ENCODE measurements around the gene SLC38A10.
"Not testable (repeated sequence)": the region's sequence is repeated elsewhere in the genome, so short reads cannot be mapped to it uniquely, and the experiment has no call there.

Gene SLC38A10

GRCh38 chr17:81309859-81310839, 15.0 kb upstream of the SLC38A10 start:
- Histone ChIP-seq H3K27me3 (no peaks in the 10 kb centered on the region), H3K4me3 (ENCODE audit: low read depth, low read length) (peak overlapping the region; percentile 36; the same call in 1 of the 2 replicates), H3K36me3 (no peaks in the 10 kb centered on the region), H3K4me1 (peaks cover 53% of the 10 kb centered on the region), H3K9me3 (no peaks in the 10 kb centered on the region)
- no peak for TF ChIP-seq CTCF (IDR thresholded peaks at IDR 0.05; ENCODE audit: low read depth, low read length)
- peak; percentile 74 for DNase-seq

DNA sequence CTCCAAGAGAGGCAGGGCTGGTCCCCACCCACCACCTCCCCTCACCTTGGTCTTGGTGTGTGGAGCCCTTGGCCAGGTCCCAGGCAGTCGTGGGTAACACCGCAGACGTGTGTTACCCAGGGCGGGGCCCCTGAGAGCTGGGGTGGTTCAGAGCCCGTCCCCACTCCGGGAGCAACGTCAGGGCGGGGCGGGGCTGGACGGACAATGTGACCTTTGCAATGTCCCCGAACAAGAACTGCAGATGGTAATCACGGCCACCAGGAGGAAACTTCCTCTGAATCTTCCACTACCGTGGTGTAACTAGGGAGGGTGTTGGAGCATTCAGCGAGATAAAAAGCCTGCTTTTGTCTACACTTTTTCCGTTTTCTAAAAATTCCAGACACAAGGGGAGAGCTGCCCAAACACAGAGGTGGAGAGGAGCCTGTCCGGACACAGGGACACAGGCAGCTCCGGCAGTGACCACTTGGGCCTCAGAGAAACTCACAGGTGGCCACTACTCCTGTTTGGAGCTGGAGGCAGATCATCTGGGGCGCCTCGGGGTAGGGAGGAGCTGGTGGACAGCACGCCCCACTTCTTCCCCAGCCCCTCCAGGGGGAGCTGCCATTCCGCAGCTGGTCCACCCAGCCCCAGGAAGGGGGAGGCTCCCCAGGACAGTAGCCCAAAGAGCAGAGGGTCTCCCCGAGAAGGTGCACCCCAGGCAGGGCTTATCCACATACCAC, 14.2 kb upstream of the SLC38A10 start:
- peak; percentile 45 for TF ChIP-seq CTCF (IDR thresholded peaks at IDR 0.05; ENCODE audit: low read depth, low read length)
- Histone ChIP-seq H3K9me3 (no peaks in the 10 kb centered on the region), H3K36me3 (no peaks in the 10 kb centered on the region), H3K4me1 (peaks cover 48% of the 10 kb centered on the region), H3K27me3 (no peaks in the 10 kb centered on the region), H3K4me3 (ENCODE audit: low read depth, low read length) (peak overlapping the region; percentile 36)
- DNase-seq: peak; percentile 66

DNA sequence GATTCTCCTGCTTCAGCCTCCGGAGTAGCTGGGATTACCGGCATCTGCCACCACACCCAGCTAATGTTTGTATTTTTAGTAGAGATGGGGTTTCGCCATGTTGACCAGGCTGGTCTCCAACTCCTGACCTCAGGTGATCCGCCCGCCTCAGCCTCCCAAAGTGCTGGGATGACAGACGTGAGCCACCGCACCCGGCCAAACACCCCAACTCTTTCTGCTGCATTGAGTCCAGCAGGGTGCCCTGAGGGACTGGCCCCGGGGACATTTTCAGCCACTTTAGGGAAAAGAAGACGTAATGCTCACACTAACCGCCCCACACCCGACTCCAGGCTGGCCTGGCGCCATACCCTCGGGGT, 13.7 kb upstream of the SLC38A10 start:
- peaks cover 42% of the 10 kb centered on the region for H3K4me1 ChIP-seq
- not testable (repeated sequence) for H3K36me3 ChIP-seq; H3K4me3 ChIP-seq (ENCODE audit: low read depth, low read length); H3K9me3 ChIP-seq; DNase-seq; H3K27me3 ChIP-seq

GRCh38 chr17:81307636-81308560, 12.8 kb upstream of the SLC38A10 start:
- Histone ChIP-seq H3K27me3 (no peaks in the 10 kb centered on the region), H3K9me3 (no peaks in the 10 kb centered on the region), H3K36me3 (no peaks in the 10 kb centered on the region), H3K4me1 (peaks cover 43% of the 10 kb centered on the region), H3K4me3 (ENCODE audit: low read depth, low read length) (no peak overlapping the region)
- no peak for DNase-seq
- no peak for TF ChIP-seq CTCF (IDR thresholded peaks at IDR 0.05; ENCODE audit: low read depth, low read length)

DNA sequence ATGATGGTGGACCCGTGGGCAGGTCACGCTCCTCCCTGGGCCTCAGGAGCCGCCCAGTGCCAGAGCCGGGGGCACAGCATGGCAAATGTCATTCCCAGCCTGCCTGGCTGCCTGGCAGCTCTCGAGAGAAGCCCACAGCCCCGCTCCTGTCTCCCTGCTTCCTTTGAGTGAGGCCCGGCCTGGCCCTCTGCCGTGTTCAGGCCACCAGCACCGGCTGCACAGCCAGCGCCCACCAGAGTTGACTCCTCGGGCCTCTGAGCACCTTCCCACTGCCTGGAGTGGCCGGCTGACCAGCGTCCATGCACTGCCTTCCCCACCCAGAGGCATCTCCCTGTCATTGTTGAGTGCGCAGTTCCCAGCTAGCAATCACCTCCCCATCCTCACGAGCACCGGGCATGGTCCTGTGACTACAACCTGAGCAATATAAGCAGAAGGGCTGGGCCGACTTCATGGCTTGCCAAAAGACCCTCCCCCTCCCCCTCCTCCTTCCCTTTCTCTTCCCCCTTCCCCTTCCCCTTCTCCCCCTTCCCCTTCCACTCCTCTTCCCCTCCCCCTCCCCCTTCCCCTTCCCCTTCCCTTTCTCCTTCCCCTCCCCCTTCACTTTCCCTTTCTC, 11.9 kb upstream of the SLC38A10 start:
- H3K36me3 ChIP-seq: no peaks in the 10 kb centered on the region
- H3K27me3 ChIP-seq: no peaks in the 10 kb centered on the region
- H3K4me1 ChIP-seq: peaks cover 44% of the 10 kb centered on the region
- H3K4me3 ChIP-seq (ENCODE audit: low read depth, low read length): no peak overlapping the region
- H3K9me3 ChIP-seq: no peaks in the 10 kb centered on the region
- DNase-seq: no peak
- no peak for TF ChIP-seq CTCF (IDR thresholded peaks at IDR 0.05; ENCODE audit: low read depth, low read length)

DNA sequence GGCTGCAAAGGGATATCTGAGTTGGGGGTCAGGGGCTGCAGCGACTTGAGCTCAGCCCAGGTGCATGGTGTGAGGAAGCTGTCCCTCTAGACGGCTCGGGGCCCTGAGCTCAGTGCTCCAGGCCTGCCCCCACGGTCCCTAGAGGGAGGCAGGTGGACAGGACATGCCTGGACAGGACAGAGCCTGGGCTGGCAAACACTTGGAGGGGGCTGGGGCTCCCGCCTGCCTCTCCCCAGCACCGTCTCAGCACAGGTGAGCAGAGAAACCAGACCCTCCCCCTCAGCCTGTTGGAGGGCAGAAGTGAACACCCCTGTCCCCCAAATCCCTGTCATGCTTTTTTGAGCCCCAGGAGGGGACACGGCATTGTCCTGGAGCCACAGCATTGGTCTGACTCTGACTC, 11.4 kb upstream of the SLC38A10 start:
- no peak for TF ChIP-seq CTCF (IDR thresholded peaks at IDR 0.05; ENCODE audit: low read depth, low read length)
- Histone ChIP-seq H3K36me3 (no peaks in the 10 kb centered on the region), H3K9me3 (no peaks in the 10 kb centered on the region), H3K4me3 (ENCODE audit: low read depth, low read length) (no peak overlapping the region), H3K4me1 (peaks cover 44% of the 10 kb centered on the region), H3K27me3 (no peaks in the 10 kb centered on the region)
- DNase-seq: no peak

Measured in BE2C (cell line).